A172 (cell line): ENCODE results near the gene TMEM33. TPM values are rescaled to one million over a fixed set of nuclear protein-coding genes. Genes with fewer than 3 reads are reported as not detected.
"Not testable (repeated sequence)": the region's sequence is repeated elsewhere in the genome, so short reads cannot be mapped to it uniquely, and the experiment has no call there.

Experiments used
- DNase-seq: peaks from one replicate; pipeline ENCODE4 v3.0.0-alpha.2; 2015; ENCODE audit warnings: low spot score
- total RNA-seq: library from RNA; depleted of rRNA; stranded (reverse); fragments of >200 nt; shearing (Covaris generic); gene quantifications from 2 replicates; pipeline ENCODE4 v1.2.3, GENCODE V29; 2014; rRNA removed

Gene TMEM33
- total RNA-seq = 60.4 and 73.4 TPM in 2 replicates

GRCh38 chr4:41934901-41935651 is at the start of gene TMEM33:
TSS of gene TMEM33 (plus strand) at chr4:41935429. CDS start at chr4:41935485, 56 bp downstream.
- DNase-seq = peak; percentile 89

- DNase-seq = no peak
These were observed 49.8 kb upstream of the TMEM33 start for GRCh38 chr4:41885456-41885855.

GRCh38 chr4:41887277-41887676 is 48.0 kb upstream of the TMEM33 start:
- no peak for DNase-seq

- peak; percentile 19 for DNase-seq
These were observed 47.2 kb upstream of the TMEM33 start for GRCh38 chr4:41887821-41888686.

- DNase-seq = no peak
These were observed 46.5 kb upstream of the TMEM33 start for GRCh38 chr4:41888687-41889074.

- DNase-seq = no peak
These were observed 45.9 kb upstream of the TMEM33 start for GRCh38 chr4:41889317-41889716.

GRCh38 chr4:41890085-41890484 is 45.1 kb upstream of the TMEM33 start:
- no peak for DNase-seq

- no peak for DNase-seq
These were observed 38.6 kb upstream of the TMEM33 start for GRCh38 chr4:41896648-41897047.

GRCh38 chr4:41897698-41898097 is 37.5 kb upstream of the TMEM33 start:
- peak; percentile 12 for DNase-seq

GRCh38 chr4:41909136-41909535 is 26.1 kb upstream of the TMEM33 start:
- peak; percentile 50 for DNase-seq

GRCh38 chr4:41912546-41912945 is 22.7 kb upstream of the TMEM33 start:
- no peak for DNase-seq

- DNase-seq = peak; percentile 54
These were observed 21.7 kb upstream of the TMEM33 start for GRCh38 chr4:41913509-41913908.

GRCh38 chr4:41918278-41918677 is 17.0 kb upstream of the TMEM33 start:
- DNase-seq = no peak

GRCh38 chr4:41920416-41920815 is 14.8 kb upstream of the TMEM33 start:
- DNase-seq = not testable (repeated sequence)

GRCh38 chr4:41921476-41921875 is 13.8 kb upstream of the TMEM33 start:
- DNase-seq = no peak

GRCh38 chr4:41927796-41928499 is 7.3 kb upstream of the TMEM33 start:
- DNase-seq = no peak

- DNase-seq = no peak
These were observed 4.9 kb upstream of the TMEM33 start for GRCh38 chr4:41930139-41930831.

GRCh38 chr4:41932988-41933387 is 2.2 kb upstream of the TMEM33 start:
- DNase-seq = no peak

- DNase-seq = peak; percentile 30
These were observed 1.2 kb upstream of the TMEM33 start for GRCh38 chr4:41933997-41934503.

GRCh38 chr4:41934514-41934900 is 722 bp upstream of the TMEM33 start:
- DNase-seq = no peak

- no peak for DNase-seq
These were observed 408 bp downstream of the TMEM33 start for GRCh38 chr4:41935652-41936021.
